ENCODE data around the gene METTL16.

Gene METTL16

DNA sequence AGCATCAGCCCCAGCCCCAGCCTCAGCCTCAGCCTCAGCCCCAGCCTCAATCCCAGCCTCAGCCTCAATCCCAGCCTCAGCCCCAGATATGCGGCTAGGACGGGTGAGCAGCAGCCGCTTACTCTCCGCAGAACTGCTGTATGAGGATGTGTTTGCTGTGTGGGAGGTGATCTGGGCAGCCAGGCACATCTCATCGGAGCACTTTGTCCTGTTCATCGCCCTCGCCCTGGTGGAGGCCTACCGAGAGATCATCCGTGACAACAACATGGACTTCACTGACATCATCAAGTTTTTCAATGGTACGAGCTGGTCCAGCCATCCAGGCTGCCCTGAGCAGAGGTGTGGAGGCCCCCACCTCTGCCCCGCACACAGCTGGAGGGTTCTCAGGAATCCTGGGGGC, 132.8 kb downstream of the METTL16 start:
- no peak for DNase-seq

DNA sequence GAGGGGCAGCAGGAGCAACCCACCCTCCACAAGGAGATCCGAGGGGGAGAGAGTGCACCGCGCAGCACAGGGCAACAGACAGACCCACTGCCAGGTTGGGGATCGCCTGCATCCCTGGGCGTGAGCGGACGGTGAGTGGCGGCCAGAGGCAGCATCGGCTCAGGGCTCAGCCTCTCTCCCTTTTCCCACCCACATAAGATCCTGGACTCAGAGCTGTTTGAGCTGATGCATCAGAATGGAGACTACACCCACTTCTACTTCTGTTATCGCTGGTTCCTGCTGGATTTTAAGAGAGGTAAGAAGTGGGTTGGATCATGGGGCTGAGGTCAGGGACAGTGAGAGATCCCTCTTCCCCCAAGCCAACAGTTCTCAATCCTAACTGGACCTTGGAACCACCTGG, 134.0 kb downstream of the METTL16 start:
- DNase-seq, result no peak

DNA sequence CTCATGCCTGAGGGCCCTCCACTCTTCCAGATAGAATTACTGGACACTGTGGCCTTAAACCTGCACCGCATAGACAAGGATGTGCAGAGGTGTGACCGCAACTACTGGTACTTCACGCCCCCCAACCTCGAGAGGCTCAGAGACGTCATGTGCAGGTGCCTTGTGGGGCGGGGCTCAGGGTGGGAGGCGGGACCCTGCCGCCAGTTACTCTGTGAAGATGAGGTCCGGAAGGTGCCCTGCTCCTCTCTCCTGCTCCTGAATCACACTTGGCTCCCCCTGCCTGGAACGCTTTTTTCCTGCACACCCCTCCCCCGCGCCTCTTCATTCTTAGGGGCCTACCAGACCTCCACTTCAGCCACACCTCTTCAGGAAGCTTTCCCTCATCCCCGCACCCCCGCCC, 135.6 kb downstream of the METTL16 start:
- DNase-seq, result no peak

DNA sequence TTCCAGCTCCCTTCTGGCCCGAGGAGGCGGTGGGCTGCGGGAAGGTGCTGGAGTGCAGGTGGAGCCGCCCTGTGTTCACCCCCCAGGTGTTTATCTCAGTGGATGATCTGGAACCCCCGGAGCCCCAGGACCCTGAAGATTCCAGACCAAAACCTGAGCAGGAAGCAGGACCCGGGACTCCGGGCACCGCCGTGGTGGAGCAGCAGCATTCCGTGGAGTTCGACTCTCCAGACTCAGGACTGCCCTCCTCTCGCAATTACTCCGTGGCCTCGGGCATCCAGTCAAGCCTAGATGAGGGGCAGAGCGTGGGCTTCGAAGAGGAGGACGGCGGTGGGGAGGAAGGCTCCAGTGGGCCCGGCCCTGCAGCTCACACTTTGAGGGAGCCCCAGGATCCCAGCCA, 136.3 kb downstream of the METTL16 start:
- DNase-seq, result no peak

DNA sequence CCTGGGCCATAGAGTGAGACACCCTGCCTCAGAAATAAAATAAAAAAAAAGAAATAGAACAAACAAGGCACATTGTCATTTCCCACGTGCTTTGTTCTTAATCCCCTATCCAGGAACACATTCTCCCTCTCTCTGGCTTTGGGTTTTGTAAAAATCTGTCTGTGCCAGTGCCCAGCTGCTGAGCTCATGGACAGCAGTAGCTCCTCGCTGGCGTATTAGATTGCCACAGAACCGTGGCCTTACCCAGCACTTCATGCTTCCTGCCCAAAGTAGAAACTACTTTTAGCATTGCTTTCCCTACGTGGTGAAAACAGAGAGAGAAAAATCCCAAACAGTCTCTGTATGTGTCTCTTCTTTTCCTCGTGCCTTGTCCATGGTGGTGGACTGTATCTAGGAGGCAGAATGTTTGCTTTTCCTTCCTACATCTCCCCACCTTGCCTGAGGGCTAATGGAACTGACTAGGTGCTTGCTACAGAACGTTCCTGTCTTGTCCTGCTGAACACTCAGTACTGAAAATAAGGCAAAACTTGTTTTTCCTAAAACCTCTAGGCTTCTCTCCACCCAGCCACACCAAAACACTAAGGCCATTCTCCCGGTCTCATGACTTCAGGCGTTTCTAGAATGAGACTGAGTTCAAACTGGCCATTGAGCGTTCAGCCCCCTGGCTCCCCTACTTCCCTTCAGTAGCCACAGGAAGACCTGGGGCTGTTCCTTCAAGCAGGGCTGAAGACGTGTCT, 137.0 kb downstream of the METTL16 start:
- DNase-seq, result no peak

DNA sequence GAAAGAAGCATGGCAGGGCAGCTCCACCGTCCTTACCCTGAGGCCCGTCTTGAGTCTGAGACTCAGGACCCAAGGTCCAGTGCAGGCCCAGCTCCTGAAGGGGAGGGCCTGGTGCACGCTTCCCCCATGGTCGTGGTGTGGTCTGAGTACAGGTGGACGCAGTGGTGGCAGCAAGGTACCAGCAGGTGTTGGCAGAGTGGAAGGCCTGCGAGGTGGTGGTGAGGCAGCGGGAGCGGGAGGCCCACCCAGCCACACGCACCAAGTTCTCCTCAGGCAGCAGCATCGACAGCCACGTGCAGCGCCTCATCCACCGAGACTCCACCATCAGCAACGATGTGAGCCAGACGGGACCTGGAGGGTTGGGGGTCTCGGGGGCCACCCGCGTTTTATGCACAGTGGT, 138.5 kb downstream of the METTL16 start:
- no peak for DNase-seq

DNA sequence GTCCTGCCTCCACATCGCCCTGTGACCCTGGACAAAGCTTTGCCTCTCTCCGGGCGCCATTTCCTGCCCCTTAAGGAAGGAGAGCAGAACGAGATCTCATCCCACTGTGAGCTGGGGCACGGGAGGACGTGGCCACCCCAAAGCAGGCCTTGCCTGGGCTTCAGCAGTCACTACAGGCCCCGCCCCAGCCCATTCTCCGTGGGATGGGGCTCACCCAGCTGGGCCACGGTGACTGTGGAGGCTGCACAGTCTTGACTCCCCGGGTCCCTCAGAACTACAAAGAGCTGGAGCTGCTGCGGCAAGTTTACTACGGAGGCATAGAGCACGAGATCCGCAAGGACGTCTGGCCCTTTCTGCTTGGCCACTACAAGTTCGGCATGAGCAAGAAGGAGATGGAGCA, 139.0 kb downstream of the METTL16 start:
- DNase-seq, result no peak

DNA sequence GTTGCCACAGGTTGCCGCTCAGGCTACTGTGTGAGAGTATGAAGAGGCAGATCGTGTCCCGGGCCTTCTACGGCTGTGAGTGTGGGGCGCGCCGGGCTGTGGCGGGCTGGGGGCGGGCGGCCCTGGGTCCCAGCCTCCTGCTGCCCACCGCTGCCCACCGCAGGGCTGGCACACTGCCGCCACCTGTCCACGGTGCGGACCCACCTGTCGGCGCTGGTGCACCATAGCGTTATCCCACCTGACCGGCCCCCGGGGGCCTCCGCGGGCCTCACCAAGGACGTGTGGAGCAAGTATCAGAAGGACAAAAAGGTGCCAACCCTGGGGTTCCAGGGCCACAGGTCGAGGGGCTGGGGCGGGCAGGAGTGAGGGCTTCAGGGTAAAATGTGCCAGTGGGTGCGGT, 139.5 kb downstream of the METTL16 start:
- DNase-seq, result no peak

DNA sequence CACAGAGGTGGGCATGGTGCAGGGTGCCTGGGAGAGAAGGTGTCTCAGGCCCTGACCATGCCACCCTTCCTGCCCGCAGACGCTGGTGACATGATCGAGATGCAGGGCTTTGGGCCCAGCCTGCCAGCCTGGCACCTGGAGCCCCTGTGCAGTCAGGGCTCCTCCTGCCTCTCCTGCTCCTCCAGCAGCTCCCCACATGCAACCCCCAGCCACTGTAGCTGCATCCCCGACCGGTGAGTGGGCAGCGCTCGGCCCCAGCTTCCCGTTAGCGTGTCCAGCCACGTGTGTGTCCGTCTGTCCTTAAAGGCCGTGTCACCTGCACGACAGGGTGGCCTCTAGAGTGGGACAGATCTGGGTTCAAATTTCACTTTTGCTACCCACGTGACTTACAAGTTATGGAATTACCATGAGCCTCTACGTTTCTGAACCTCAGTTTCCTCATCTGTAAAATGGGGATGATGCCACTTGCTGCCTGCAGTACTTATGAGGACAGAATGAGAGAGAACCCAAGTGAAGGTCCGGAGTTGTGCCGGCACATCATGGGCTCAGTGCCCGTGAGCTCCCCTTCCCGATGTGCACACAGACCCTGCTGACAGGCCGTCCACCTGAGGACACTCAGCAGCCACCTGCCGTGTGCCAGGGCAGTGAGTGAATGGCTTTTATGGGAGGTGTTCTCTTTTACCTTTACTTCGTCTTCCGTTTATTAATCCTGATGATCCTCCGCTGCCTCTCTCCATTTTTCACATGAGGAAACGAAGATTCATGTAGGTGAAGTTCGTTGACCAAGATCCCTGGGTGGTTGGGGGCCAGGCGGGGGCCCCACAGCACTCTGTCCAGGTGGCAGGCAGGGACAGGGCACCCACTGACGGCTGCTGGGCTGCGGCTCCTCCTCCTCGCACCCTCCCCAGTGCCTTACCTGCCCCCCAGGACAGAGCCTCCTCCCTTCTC, 140.2 kb downstream of the METTL16 start:
- DNase-seq, result no peak

DNA sequence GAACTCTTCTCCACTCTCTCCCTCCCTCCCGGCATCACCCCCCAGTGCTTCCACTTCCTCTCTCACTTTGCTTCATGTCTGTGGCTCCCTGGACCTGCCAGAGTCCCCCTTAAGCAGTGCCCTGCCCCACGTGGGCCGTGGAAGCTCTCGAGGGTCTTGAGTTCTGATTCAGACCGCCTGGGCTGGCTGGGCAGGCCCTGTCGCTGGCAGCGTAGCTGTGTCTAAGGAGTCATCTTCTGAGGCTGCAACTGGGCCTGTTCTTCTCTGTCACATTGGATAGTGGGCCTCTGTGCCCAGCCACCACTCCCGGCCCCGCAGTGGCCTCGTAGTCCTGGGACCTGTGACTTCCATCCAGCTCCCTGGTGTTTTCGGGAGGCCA, 141.5 kb downstream of the METTL16 start:
- no peak for DNase-seq

DNA sequence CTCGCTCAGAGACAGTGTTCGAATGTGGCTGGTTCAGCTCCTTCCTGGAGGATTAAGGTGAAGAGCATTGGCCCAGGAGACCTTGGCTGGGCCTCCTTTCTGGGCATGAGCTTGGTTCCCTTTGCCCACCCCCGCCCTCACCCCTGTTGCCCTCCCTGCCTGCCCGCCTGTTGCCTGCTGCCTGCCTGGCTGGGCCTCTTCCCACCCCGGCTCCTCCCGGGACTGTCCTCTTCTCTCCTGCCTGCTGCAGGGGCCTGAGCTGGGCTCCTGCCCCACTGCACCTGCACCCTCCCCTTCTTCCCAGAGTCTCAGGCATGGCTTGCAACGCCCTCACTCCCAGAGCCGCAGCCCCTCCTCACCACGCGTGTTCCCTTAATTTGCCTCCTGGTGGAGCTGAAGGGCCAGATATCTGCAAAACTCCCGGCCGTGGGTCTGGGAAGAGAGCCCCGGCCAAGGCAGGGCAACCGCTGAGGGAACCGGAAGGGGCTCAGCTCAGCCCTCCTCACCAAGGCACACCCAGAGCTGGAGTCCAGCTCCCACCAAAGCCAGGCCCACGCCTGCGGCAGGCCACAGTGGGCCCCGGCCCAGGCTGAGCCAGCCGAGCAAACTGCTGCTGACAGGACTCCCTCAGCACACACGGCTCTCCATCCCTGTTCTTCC, 142.0 kb downstream of the METTL16 start:
- DNase-seq, result no peak

DNA sequence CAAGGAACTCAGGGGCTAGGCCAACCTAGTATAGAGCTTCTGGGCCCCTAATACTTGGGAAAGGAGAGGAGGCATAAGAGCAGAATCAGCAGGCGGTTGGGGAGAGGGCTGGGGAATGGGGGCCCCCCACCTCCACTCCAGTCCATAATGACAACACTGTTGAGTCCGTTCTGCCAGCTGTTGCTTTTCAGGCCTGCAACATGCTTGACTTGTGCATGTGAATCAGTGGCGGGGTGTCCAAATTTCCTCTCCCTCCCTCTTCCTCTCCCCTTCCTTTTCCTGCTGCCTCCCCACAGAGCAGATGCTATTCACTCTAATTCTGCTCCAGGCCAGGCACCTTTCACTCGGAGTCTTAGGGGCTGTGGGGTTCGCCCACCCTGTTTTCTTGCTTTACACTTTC, 142.6 kb downstream of the METTL16 start:
- DNase-seq, result no peak

DNA sequence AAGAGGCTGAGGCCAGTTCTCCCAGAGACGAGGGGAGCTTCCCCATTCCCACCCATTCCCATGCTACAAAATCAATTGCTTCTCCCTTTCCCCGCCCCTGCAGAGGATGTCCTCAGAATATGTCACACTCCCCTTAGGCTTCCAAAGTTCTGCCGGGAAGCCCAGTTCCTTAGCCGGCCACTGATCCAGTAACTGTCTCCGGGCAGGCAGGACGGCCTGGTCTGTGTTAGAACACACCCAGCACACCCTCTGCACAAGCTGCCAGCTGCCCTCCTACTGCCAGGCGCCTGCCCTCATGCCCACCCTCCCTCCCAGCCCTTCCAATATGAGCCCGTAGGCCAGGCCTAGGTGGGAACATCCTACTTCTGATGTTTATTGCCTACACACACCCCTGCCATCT, 143.3 kb downstream of the METTL16 start:
- DNase-seq, result no peak

DNA sequence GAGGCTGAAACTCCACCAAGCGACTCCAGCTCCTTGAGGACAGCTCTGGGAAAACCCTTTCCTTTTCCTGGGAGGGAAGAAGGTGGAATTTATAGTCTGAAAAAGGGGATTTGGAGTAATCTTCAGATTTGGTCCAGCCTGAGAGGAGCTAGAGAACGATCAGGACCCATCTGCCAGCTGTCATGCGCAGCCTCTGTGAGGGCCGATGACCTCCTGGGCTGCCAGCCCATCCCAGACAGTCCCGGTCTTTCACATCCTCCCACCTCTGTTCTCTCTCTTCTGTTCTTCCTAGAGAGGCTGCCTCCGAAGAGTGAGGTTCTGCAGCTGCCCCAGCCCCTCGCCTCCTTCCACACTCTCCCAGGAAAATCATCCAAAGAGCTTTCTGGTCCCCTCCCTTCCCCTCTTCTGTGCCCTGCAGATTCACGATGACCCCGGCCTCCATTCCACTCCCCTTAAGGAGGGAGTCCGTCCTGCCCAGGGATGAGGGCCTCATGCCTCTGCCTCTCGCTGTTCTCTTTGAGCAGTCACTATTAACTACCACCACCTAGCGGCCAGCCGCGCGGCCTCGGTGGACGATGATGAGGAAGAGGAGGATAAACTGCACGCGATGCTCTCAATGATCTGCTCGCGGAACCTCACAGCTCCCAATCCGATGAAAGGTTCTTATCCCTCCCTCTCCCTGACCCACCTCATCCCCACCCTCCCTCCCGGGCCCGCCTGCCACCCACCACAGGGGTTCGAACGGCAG, 144.8 kb downstream of the METTL16 start:
- no peak for DNase-seq
